ENCODE data around the gene GNAO1.

The GNAO1 gene

DNA sequence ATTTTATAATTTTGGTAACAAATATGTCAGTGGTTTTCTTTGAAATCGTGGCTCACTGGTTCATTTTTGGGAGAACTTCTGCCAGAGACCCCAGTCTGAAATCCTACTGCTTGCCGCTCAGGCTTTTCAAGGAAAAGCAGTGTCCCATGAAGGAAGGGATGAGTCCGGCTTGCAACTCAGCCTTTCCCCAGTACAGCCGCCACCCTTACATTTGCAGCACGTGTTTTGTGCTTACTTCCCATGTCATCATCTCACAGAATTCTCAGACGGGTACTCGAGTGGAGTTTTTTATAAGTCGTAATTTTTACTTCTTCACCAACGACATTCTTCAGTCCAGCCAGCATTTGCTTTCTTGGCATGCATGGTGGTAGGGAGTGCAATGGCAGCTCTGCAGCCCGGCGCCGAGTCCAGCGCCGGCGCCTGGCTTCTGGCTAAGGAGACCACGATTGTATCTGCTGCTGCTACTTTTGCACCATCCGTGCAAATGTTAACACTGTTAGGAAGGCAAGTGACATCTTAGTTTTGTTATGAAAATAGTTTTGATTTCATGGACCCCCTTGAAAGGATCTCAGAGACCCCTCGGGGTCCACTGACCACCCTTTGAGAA lies 123.1 kb downstream of the GNAO1 start:
- peaks cover 0 to 5% (median 4%) of the 10 kb centered on the region in 5 donors for H3K4me1 ChIP-seq (ENCODE audit: control insufficient read depth in 5 of 5, insufficient read depth in 5 of 5, low read length in 5 of 5)
- H3K9ac ChIP-seq (ENCODE audit: low read length in 5 of 5), result no peak overlapping the region
- H3K27ac ChIP-seq (ENCODE audit: low read depth, low read length), result no peak overlapping the region
- peaks cover 0 to 3% (median 0%) of the 10 kb centered on the region in 5 donors for H3K9me3 ChIP-seq (ENCODE audit: control insufficient read depth in 5 of 5, low read length in 5 of 5)
- no peak overlapping the region for H3K4me3 ChIP-seq (ENCODE audit: low read depth in 1 of 5, low read length in 5 of 5)
- peaks cover 0 to 4% (median 0%) of the 10 kb centered on the region in 5 donors for H3K27me3 ChIP-seq (ENCODE audit: control insufficient read depth in 5 of 5, insufficient read depth in 4 of 5, low read length in 5 of 5)
- no peaks in the 10 kb centered on the region for H3K36me3 ChIP-seq (ENCODE audit: control insufficient read depth in 5 of 5, insufficient read depth in 5 of 5, low read length in 5 of 5)

DNA sequence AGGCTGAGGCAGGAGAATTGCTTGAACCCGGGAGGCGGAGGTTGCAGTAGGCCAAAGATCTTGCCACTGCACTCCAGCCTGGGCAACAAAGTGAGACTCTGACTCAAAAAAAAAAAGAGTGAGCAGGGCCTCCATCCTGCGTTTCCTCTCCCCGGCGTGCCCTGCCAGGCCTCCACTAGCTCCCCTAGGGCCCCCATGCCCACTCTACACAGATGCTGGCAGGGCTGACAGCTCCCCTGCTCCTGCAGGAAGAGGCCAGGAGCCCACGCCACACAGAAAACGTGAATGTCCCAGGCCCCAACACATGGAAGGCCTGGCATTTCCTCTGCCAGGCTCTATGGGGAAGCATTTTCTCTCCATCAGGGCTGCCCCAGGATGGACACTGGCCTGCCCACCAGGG lies 124.7 kb downstream of the GNAO1 start:
- Histone ChIP-seq H3K27me3 (ENCODE audit: control insufficient read depth in 5 of 5, insufficient read depth in 4 of 5, low read length in 5 of 5) (peaks cover 0 to 4% (median 0%) of the 10 kb centered on the region in 5 donors), H3K27ac (ENCODE audit: low read depth, low read length) (no peak overlapping the region), H3K36me3 (ENCODE audit: control insufficient read depth in 5 of 5, insufficient read depth in 5 of 5, low read length in 5 of 5) (no peaks in the 10 kb centered on the region), H3K4me1 (ENCODE audit: control insufficient read depth in 5 of 5, insufficient read depth in 5 of 5, low read length in 5 of 5) (peaks cover 0 to 5% (median 4%) of the 10 kb centered on the region in 5 donors), H3K9ac (ENCODE audit: low read length in 5 of 5) (no peak overlapping the region), H3K9me3 (ENCODE audit: control insufficient read depth in 5 of 5, low read length in 5 of 5) (no peaks in the 10 kb centered on the region), H3K4me3 (ENCODE audit: low read depth in 1 of 5, low read length in 5 of 5) (no peak overlapping the region)

DNA sequence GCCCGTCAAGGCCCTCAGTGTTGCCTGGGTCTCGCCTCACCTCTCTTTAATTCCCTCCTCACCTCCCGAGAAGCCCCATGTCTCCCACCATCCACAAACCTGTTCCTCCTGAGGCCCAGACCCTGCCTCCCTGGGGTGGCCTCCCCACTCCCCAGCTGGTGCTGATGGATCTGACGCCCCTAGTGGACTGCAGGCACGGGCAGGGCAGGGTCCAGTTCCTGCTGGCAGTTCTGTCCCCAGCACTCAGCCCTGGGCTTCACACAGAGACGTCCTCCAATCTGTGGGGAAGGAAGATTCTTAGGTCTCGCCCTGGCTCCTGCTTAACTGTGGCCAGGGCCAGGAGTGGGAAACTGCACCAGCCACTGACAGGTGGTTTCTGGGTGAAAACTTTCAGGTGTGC lies 125.3 kb downstream of the GNAO1 start:
- Histone ChIP-seq H3K9ac (ENCODE audit: low read length in 5 of 5) (peak overlapping the region in 1 of 5 donors; percentile 18), H3K9me3 (ENCODE audit: control insufficient read depth in 5 of 5, low read length in 5 of 5) (no peaks in the 10 kb centered on the region), H3K36me3 (ENCODE audit: control insufficient read depth in 5 of 5, insufficient read depth in 5 of 5, low read length in 5 of 5) (no peaks in the 10 kb centered on the region), H3K4me1 (ENCODE audit: control insufficient read depth in 5 of 5, insufficient read depth in 5 of 5, low read length in 5 of 5) (peaks cover 0 to 5% (median 4%) of the 10 kb centered on the region in 5 donors), H3K27ac (ENCODE audit: low read depth, low read length) (no peak overlapping the region), H3K27me3 (ENCODE audit: control insufficient read depth in 5 of 5, insufficient read depth in 4 of 5, low read length in 5 of 5) (peaks cover 0 to 4% (median 0%) of the 10 kb centered on the region in 5 donors), H3K4me3 (ENCODE audit: low read depth in 1 of 5, low read length in 5 of 5) (no peak overlapping the region)

DNA sequence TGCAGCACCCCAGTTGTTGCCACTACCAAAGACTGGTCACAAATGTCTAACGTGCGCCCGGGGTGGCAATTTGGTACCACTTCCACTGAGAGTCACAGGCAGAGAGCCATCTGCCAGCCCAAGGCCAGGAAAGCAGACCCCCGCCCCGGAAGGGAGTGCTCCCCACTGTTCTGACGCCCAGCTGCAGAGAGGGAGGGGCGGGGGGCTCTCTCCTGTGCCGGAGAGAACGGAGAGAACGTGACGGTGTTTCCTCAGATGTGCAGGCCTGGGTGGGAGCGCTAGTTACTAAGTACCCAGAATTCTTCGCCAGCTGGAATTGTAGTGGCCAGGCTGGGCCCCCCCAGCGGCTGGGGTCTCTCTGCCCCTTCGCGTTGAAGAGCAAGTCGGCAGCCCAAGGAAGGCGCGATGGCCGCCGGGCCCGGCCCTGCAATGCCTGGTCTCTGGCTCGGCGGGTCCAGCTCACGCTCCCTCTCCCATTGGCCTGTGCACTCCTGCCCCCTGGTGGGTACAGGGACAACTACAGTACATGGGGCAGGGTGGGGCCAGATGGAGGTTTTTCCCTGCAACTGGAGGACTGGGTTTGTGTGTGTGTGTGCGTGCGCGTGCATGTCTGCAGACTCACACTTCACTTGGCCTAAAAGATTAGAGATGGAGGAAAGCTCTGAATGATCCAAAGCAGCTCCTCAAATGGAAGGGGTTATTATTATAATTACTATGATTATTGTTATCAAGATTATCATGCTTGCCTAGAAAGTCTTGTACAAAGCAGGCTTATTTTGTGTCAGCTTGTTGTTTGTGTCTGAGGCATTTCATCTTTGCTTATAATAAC lies 126.9 kb downstream of the GNAO1 start:
- peaks cover 0 to 5% (median 4%) of the 10 kb centered on the region in 5 donors for H3K4me1 ChIP-seq (ENCODE audit: control insufficient read depth in 5 of 5, insufficient read depth in 5 of 5, low read length in 5 of 5)

DNA sequence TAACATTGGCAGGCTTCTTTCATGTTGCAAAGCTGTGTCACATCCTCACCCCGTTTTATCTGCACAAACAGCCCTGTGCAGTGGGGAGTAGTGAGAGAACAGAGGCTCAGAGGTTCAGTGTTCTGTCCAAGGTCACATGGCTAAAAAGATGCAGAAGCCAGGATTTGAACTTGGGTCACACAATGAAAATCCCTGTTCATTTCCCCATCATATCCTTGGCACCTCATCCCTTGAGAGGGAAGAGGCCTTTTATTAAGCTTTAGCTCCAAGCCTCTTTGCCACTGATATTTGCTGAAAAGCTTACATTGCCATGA lies 127.5 kb downstream of the GNAO1 start:
- no peak overlapping the region for H3K4me3 ChIP-seq (ENCODE audit: low read depth in 1 of 5, low read length in 5 of 5)
- peaks cover 0 to 5% (median 4%) of the 10 kb centered on the region in 5 donors for H3K4me1 ChIP-seq (ENCODE audit: control insufficient read depth in 5 of 5, insufficient read depth in 5 of 5, low read length in 5 of 5)
- H3K36me3 ChIP-seq (ENCODE audit: control insufficient read depth in 5 of 5, insufficient read depth in 5 of 5, low read length in 5 of 5), result no peaks in the 10 kb centered on the region
- H3K27ac ChIP-seq (ENCODE audit: low read depth, low read length), result no peak overlapping the region
- no peaks in the 10 kb centered on the region for H3K9me3 ChIP-seq (ENCODE audit: control insufficient read depth in 5 of 5, low read length in 5 of 5)
- no peak overlapping the region for H3K9ac ChIP-seq (ENCODE audit: low read length in 5 of 5)
- H3K27me3 ChIP-seq (ENCODE audit: control insufficient read depth in 5 of 5, insufficient read depth in 4 of 5, low read length in 5 of 5), result peaks cover 0 to 4% (median 0%) of the 10 kb centered on the region in 5 donors

More for the DNA sequence above, 126.9 kb downstream of the GNAO1 start:
- peak overlapping the region in 4 of 5 donors; percentile 23 to 44 (median 35) for H3K4me3 ChIP-seq (ENCODE audit: low read depth in 1 of 5, low read length in 5 of 5)
- H3K27me3 ChIP-seq (ENCODE audit: control insufficient read depth in 5 of 5, insufficient read depth in 4 of 5, low read length in 5 of 5), result peaks cover 0 to 4% (median 0%) of the 10 kb centered on the region in 5 donors
- no peaks in the 10 kb centered on the region for H3K36me3 ChIP-seq (ENCODE audit: control insufficient read depth in 5 of 5, insufficient read depth in 5 of 5, low read length in 5 of 5)
- no peaks in the 10 kb centered on the region for H3K9me3 ChIP-seq (ENCODE audit: control insufficient read depth in 5 of 5, low read length in 5 of 5)
- no peak overlapping the region for H3K27ac ChIP-seq (ENCODE audit: low read depth, low read length)
- H3K9ac ChIP-seq (ENCODE audit: low read length in 5 of 5), result peak overlapping the region in 2 of 5 donors; percentile 25 to 38

DNA sequence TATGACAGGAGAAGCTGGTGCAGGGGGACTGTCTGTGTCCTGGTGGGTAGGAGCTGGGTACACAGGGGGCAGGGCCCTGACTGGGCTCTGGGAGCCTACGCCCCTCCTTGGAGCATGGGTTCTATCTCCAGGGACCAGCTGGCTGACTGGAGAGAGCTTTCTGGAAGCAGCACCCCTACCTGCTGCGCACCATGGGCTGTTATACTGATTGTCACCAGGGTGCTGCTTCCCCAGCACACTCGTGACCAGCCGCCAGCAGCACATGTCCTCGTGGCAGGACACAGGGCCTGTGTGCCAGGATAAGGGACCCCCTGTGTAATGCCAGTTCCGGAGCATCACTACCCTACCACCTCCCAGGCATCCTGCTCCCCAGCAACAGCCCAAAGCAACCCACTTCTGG lies 128.1 kb downstream of the GNAO1 start:
- H3K9me3 ChIP-seq (ENCODE audit: control insufficient read depth in 5 of 5, low read length in 5 of 5), result no peaks in the 10 kb centered on the region
- H3K9ac ChIP-seq (ENCODE audit: low read length in 5 of 5), result no peak overlapping the region
- H3K36me3 ChIP-seq (ENCODE audit: control insufficient read depth in 5 of 5, insufficient read depth in 5 of 5, low read length in 5 of 5), result no peaks in the 10 kb centered on the region
- H3K27ac ChIP-seq (ENCODE audit: low read depth, low read length), result no peak overlapping the region
- peaks cover 0 to 5% (median 4%) of the 10 kb centered on the region in 5 donors for H3K4me1 ChIP-seq (ENCODE audit: control insufficient read depth in 5 of 5, insufficient read depth in 5 of 5, low read length in 5 of 5)
- no peak overlapping the region for H3K4me3 ChIP-seq (ENCODE audit: low read depth in 1 of 5, low read length in 5 of 5)
- H3K27me3 ChIP-seq (ENCODE audit: control insufficient read depth in 5 of 5, insufficient read depth in 4 of 5, low read length in 5 of 5), result peaks cover 0 to 4% (median 0%) of the 10 kb centered on the region in 5 donors

DNA sequence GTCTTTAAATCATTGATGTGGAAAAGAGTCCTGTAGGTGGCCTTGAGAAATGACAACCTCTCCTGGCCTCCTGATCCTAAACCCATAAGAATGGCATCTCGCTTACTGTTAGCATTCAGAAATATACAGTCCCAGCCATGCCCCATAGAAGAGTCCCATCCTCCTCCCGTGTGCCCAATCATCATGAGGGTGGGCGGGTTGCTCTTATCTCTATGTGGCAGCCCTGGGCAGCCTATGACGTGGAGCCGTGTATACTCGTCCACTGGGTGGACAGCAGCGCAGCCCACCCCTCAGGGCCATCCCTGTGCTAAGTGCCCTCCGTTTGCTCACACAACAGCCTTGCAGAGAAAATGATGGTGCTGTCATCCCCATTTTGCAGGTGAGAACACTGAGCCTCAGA lies 128.8 kb downstream of the GNAO1 start:
- Histone ChIP-seq H3K27me3 (ENCODE audit: control insufficient read depth in 5 of 5, insufficient read depth in 4 of 5, low read length in 5 of 5) (peaks cover 0 to 4% (median 0%) of the 10 kb centered on the region in 5 donors), H3K4me1 (ENCODE audit: control insufficient read depth in 5 of 5, insufficient read depth in 5 of 5, low read length in 5 of 5) (peaks cover 0 to 5% (median 4%) of the 10 kb centered on the region in 5 donors), H3K9me3 (ENCODE audit: control insufficient read depth in 5 of 5, low read length in 5 of 5) (no peaks in the 10 kb centered on the region), H3K36me3 (ENCODE audit: control insufficient read depth in 5 of 5, insufficient read depth in 5 of 5, low read length in 5 of 5) (no peaks in the 10 kb centered on the region), H3K4me3 (ENCODE audit: low read depth in 1 of 5, low read length in 5 of 5) (no peak overlapping the region), H3K27ac (ENCODE audit: low read depth, low read length) (no peak overlapping the region), H3K9ac (ENCODE audit: low read length in 5 of 5) (no peak overlapping the region)

DNA sequence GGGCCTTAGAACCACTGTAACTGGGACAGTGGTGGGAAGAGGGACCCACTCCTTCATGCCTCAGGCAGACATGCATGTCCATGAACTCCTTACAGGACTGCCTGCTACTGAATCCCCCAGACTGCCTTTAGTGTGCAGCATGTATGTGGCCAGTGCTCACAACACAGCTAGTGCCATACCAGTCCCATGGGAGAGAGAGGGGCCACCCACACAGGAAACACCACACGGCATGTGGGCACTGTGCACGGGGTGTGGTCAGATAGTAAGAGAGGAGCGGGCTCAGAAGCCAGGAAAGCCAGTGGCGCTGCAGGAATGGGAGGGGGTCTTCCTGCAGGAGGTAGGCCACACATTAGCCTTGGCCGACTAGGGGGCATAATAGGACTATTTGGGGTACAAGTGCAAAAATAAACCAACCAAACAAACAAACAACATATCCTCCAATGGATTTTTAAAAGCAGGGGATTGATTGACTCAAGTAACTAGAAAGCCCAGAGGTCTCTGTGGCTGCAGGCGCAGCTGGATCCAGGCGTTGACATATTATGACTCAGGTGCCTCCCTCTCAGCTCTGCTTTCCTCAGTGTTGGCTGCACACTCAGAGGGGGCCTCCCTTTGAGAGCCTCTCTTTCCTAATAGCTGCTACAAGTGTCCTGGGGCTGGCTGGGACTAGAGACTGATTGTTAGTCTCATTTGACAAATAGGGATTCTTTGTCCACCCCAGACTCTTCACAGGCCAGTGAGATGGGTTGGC lies 129.7 kb downstream of the GNAO1 start:
- Histone ChIP-seq H3K9me3 (ENCODE audit: control insufficient read depth in 5 of 5, low read length in 5 of 5) (no peaks in the 10 kb centered on the region), H3K27ac (ENCODE audit: low read depth, low read length) (no peak overlapping the region), H3K27me3 (ENCODE audit: control insufficient read depth in 5 of 5, insufficient read depth in 4 of 5, low read length in 5 of 5) (peaks cover 0 to 4% (median 0%) of the 10 kb centered on the region in 5 donors), H3K36me3 (ENCODE audit: control insufficient read depth in 5 of 5, insufficient read depth in 5 of 5, low read length in 5 of 5) (no peaks in the 10 kb centered on the region), H3K9ac (ENCODE audit: low read length in 5 of 5) (no peak overlapping the region), H3K4me1 (ENCODE audit: control insufficient read depth in 5 of 5, insufficient read depth in 5 of 5, low read length in 5 of 5) (peaks cover 0 to 5% (median 4%) of the 10 kb centered on the region in 5 donors), H3K4me3 (ENCODE audit: low read depth in 1 of 5, low read length in 5 of 5) (no peak overlapping the region)

DNA sequence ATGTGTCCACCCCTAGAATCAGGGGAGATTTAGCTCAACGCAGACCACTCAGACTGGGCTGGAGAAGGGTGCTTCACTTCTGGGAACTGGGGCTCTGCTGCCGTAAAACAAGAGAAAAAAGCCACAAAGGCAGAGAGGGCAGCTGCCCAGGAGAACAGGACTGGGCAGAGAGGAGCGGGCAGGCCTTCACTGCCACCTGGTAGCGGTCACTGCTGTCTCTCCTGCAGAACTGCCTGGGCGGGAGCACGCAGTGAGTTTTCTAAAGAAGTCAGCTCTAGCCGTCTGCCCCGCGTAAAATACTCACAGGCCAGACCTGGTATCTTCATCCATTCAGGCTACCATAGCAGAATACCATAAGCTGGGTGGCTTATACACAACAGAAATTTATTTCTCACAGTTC lies 130.3 kb downstream of the GNAO1 start:
- Histone ChIP-seq H3K4me1 (ENCODE audit: control insufficient read depth in 5 of 5, insufficient read depth in 5 of 5, low read length in 5 of 5) (peaks cover 0 to 5% (median 4%) of the 10 kb centered on the region in 5 donors), H3K9me3 (ENCODE audit: control insufficient read depth in 5 of 5, low read length in 5 of 5) (no peaks in the 10 kb centered on the region), H3K27me3 (ENCODE audit: control insufficient read depth in 5 of 5, insufficient read depth in 4 of 5, low read length in 5 of 5) (peaks cover 0 to 4% (median 0%) of the 10 kb centered on the region in 5 donors), H3K27ac (ENCODE audit: low read depth, low read length) (no peak overlapping the region), H3K9ac (ENCODE audit: low read length in 5 of 5) (no peak overlapping the region), H3K4me3 (ENCODE audit: low read depth in 1 of 5, low read length in 5 of 5) (no peak overlapping the region), H3K36me3 (ENCODE audit: control insufficient read depth in 5 of 5, insufficient read depth in 5 of 5, low read length in 5 of 5) (no peaks in the 10 kb centered on the region)

DNA sequence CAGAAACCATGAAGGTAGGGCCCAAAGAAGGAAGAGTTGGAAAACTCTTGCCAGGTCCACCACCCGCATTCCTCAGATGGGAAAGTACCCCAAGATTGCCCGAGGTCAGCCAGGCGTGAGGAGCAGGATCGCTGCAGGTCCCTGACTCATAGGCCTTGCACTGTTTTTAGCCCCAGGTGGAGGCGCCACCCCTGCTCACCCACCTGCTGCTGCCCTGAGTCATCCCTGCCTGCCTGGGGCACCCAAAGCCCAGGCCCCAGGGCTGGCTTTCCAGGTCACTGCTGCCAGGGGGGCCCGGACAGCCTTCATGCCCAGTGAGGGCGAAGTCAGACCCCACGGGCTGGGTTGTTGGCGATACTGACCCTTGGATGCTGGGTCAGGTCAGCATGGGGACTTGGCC lies 133.1 kb downstream of the GNAO1 start:
- Histone ChIP-seq H3K9ac (ENCODE audit: low read length in 5 of 5) (no peak overlapping the region), H3K4me3 (ENCODE audit: low read depth in 1 of 5, low read length in 5 of 5) (no peak overlapping the region), H3K36me3 (ENCODE audit: control insufficient read depth in 5 of 5, insufficient read depth in 5 of 5, low read length in 5 of 5) (no peaks in the 10 kb centered on the region), H3K27me3 (ENCODE audit: control insufficient read depth in 5 of 5, insufficient read depth in 4 of 5, low read length in 5 of 5) (no peaks in the 10 kb centered on the region), H3K4me1 (ENCODE audit: control insufficient read depth in 5 of 5, insufficient read depth in 5 of 5, low read length in 5 of 5) (no peaks in the 10 kb centered on the region), H3K27ac (ENCODE audit: low read depth, low read length) (no peak overlapping the region), H3K9me3 (ENCODE audit: control insufficient read depth in 5 of 5, low read length in 5 of 5) (no peaks in the 10 kb centered on the region)
